ENCODE measurements around the gene MAEA.
"Not testable (repeated sequence)": the region's sequence is repeated elsewhere in the genome, so short reads cannot be mapped to it uniquely, and the experiment has no call there.

Gene MAEA

DNA sequence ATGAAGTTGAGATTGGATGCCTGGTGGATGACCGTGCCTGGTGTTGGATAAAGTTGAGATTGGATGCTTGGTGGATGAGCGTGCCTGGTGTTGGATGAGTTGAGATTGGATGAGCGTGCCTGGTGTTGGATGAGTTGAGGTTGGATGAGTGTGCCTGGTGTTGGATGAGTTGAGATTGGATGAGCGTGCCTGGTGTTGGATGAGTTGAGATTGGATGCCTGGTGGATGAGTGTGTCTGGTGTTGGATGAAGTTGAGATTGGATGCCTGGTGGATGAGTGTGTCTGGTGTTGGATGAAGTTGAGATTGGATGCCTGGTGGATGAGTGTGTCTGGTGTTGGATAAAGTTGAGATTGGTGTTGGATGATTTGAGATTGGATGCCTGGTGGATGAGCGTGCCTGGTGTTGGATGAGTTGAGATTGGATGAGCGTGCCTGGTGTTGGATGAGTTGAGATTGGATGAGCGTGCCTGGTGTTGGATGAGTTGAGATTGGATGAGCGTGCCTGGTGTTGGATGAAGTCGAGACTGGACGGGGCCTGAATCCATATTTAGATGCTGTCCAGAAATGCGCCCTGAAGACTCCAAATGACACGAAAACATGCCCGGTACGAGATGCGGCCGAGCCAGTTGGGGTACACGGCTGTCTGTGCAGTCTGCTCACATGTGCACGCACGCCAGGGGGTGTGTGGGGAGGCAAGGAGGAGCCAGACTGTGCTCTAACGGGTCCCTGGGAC, 34.9 kb downstream of the MAEA start:
- not testable (repeated sequence) for DNase-seq

DNA sequence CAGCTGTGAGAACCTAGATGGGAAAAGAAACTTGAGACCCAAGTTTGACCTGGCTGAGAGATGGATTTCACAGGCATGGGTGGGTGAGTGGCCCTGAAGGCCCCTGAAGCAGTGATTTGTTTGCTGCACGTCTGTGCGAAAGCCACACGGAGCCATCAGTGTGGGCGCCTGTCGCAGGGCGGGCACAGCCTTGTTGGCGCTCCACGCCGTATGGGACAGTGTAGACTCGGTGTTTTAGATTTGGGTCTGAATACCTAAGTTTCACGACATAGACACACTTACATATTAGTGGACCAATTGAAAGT, 35.4 kb downstream of the MAEA start:
- no peak for DNase-seq

DNA sequence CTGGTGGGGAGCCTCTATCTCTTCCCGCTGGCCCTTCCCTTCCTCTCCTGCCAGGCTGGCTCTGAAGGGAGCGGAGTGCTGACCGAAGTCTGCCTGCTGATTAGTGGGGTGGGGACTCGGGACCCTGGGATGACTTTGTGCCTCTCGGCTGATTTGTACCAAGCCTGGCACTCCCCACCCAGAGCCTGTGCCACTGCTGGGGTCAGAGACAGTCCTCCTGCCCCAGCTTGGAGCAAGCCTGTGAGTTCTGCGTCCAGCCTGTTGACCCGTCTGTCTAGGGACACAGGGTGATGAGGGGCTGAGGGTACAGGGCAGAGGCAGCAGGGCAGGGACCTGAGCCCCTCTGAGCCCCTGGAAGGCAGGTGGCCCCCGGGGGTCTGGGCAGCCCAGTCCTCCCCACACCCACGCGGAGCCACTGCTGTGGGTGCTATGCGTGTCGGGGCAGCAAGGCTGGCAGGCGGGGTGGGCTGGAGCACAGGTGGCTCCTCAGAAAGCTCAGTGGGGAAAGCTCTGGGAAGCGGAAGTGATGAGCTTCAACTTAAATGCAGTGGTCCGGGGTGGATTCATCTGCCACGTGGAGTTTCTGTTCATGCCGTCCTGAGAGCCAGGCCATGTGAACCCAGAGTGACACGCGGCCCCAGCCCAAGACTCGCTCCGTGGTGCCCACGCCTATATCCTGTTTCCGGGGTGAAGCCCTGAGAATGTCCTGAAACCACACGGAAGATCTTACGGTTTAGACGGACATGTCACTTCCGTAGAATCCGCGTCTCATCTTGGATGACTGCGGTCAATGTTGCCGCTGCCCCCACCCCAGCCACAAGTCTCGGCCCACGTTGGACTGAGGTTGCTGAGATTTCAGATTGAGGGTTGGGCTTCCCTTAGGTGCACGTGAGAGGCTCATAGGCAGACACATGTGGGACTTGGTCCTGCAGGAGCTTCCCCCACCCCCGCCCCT, 36.3 kb downstream of the MAEA start:
- DNase-seq = no peak

DNA sequence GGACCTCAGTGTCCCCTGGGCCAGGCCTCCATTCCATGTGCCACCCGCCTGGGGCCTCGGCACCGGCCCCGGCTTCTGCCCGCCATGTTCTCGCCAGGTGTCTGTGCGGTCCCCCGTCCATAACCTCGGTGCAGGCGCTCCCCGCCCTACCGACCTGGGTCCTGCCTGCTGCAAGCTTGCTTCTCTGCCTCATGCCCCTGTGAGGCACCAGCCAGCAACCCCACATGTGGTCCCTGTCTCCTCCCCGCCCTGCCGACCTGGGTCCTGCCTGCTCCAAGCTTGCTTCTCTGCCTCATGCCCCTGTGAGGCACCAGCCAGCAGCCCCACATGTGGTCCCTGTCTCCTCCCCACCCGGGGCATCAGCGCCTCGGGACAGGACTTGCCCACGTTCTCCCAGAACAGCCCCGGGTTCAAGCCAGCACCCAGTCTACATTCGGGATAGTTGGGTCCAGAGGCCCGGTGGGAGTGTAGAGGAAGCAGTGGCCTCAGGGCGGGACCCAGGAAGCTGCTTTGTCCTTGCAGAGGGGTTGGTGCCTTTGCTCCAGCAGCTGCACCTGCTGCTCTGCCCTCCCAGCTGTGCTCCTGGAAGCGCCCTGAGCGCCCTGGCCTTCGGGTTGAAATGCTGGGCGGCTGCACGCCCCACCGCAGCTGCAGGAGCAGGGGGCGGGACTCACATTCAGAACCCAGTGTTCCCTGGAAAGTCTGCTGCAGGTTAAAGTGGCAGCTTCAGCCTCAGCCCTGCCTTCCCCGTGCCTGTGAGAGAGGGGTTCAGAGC, 37.2 kb downstream of the MAEA start:
- no peak for DNase-seq

DNA sequence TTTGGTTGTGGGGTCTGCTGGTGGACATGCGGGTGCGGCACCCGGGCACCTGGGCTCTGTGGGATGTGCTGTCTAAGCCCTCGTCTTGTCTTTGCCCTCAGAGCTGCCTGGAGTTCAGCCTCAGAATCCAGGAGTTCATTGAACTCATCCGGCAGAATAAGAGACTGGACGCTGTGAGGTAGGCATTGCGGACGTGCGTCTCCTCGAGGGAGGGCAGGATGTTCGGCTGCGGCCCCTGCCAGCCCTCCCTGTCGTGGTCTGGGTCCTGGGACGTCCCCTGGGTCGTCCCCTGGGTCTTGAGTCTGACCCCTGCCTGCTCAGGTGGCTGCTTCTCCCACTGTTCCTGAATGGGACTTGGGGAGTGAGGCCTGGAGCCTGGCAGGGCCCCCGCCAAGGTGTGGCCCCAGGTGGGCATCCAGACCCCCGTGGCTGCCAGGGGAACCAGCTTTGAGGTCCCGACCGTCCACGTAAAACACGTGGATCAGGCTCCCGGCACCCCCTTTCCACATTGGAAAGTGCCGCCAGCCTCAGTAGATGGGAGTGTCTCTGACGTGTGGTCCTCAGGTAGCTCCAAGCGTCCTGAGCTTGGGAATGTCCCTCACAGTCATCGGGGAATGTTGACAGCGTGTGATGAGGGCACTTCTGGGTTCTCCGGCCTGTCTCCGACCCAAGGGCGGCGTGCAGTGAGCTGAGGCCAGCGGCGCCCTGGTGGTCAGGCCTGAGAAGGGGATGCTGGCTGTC, 38.0 kb downstream of the MAEA start:
- DNase-seq = no peak

DNA sequence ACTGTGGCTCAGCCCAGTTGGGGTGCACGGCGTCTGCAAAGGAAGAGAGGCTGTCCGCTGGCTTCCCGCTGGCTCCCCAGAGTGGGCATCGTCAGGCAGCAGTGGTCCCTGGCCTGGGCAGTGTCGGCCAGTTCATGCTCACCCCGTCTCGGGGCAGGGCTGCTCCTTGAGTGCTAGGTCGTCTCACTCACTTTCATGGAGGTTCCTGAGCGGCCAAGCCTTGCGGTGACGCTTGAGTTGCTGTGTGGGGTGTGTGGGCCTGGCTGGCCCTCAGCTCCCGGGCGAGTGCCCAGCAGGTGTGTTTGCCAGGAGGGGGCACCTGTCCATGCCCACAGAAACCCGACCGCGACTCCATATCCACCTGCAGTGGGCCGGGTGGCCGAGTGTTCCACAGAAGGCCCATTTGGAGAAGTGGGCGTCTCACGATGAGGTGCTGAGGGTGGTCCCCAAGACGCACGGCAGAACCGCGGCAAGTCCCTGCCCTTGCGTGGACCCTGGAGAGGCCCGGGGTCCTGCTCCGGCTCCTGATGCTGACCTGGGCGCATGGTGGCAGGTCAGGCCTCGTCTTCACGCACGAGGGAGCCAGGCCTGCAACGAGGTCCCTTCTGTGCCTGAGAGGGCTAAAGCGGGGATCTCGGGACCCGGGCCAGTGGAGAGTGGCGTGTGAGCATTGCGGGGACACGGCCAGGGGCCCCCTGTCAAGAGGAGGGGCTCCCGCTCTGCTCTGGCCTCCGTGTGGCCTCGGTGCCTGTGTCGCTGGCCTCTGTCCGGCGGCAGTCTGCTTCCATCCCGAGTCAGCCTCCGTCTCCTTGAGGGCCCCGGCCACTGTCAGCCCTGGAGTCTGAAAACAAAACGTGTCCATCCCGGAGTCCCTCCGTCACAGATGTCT, 38.8 kb downstream of the MAEA start:
- no peak for DNase-seq

DNA sequence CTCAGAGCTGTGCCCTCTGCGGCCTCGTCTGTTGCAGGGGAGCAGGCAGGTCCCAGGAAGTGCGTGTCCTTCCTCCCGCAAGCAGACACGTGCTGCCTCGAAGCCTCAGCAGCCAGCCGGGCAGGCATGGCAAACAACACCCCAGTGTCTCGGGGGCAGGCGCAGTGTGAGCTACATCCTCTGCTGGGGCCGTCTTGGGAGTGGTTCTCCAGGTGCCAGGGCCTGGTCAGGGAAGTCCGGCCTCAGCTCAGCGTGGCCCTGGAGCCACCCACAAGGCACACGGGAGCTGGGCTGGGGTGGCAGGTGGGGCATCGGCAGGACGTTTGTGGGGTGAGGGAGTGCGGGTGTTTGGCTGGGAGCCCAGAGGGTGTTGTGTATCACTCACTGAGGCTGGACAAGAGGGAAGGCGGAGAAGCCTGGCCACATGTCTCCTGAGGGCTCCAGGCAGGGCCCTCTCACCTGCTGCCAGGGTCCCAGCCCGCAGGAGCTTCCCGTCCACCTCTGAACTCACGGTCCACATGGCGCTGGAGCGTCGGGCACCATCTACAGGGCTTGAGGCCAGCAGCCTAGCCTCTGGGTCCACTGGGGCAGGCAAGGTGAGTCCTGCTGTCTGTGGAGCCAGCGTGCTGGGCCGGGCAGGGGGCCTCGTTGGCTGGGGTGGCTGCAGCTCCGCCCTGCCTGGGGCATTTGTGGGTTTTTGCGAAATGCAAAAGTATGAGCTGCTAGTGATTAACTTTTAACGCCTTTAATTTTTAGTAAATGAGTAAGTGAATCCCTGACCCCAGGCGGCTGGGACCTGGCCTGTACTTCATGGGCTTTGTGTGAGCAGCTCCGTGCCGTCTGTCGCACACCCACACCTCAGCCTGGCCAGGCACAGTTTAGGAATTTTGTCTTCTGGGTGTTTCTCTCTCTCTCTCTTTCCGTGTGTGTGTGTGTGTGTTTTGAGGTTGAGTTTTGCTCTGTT, 40.0 kb downstream of the MAEA start:
- no peak for DNase-seq

DNA sequence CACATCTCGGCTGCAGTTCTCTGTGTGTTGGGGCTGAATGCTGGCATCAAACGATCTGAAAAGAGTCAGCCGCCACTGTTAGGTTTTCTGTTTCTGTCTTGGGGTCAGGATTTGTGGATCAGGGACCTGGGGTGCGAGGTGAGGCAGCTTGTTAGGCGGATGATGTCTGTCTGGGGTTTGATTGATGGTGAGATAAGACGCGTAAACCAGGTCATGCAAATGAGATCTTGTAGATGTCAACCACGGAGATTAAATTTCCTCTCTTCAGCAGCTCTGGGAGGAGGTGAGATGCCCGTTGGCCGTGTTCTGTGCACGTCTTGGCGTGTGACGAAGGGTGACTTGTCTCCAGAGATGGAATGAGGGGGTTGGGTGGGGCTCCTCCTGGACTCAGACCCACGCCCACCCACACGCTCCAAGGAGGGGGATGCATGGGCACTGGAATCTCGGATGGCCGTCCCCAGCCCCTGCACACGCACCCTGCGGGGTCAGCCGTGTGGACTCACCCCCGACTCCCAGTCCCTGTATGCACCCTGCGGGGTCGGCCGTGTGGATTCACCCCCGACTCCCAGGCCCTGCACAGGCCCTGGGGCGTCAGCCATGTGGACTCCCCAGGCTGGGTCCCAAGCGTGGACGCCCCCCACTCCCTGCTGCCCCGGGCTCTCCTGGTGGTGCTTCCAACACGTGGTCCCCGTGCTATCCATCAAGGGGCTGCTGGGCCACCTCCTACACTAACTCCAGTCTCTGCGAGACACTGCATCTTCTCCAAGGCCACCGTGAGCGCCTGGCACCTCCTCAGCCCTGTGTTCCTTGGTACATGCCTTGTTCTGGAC, 41.3 kb downstream of the MAEA start:
- no peak for DNase-seq

DNA sequence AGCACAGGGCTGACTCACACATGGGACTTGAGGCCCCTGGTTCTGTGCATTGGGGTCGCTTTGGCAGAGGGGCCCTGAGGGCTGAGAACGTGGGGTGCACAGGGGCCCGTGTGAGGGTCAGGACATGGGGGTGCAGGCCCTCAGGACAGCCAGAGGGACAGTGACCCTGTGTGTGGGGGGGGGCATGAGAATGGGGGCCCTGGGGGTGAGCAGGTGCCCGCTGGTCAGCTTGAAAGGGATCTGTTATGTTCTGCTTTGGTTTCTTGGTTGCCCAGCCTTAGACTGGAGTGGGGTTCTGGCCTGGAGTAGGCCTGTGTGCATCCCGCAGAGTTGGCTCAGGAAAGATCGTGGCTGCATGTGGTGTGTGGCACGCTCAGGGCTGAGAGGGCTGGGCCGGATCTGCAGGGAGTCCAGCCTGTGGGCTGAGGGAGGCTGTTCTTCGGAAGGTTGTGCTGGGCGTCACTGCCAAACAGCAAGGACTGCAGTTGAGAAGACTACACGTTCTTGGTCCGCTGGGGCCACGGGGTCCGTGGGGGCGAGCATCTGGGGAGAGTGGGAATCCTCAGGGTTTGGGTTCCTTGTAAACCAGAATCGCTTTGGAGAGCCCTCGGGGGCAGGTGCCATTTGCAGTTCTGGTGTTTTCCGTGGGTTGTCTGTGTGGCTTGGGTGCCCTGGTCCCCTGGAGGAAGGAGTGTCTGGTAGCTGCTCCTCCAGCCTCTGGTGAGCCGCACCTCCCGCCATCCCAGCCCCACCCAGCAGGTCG, 42.1 kb downstream of the MAEA start:
- DNase-seq = no peak

DNA sequence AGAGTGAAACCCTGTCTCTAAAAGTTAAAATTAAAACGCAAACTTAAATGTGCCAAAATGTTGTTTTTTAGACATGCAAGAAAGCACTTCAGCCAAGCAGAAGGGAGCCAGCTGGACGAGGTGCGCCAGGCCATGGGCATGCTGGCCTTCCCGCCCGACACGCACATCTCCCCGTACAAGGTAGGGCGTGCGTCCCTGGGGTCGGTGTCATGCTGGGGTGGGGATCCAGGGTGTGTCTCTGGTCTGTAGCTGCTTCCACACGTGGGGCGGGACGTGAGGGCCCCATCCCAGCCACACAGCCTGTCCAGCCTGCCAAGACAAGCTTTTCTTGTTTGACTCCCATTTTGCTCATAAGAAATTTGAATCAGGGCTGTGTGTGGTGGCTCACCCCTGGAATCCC, 43.0 kb downstream of the MAEA start:
- no peak for DNase-seq

DNA sequence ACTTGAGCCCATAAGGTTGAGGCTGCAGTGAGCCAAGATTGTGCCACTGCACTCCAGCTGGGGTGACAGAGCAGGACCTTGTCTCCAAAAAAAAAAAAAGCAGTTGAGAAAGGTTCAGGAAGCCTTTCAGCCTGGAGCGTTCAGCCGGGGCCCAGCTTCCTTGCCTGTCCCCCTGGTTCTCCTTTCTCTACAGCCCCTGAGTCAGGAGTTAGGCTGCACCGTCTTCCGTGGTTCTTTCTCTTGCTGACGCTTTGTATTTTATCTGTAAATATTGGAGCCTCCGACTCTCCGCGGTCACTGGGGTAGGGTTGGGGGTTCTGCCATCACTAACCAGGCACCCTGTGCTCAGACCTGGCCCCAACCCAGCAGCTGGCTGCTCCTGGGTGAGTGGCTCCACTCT, 43.6 kb downstream of the MAEA start:
- no peak for DNase-seq

DNA sequence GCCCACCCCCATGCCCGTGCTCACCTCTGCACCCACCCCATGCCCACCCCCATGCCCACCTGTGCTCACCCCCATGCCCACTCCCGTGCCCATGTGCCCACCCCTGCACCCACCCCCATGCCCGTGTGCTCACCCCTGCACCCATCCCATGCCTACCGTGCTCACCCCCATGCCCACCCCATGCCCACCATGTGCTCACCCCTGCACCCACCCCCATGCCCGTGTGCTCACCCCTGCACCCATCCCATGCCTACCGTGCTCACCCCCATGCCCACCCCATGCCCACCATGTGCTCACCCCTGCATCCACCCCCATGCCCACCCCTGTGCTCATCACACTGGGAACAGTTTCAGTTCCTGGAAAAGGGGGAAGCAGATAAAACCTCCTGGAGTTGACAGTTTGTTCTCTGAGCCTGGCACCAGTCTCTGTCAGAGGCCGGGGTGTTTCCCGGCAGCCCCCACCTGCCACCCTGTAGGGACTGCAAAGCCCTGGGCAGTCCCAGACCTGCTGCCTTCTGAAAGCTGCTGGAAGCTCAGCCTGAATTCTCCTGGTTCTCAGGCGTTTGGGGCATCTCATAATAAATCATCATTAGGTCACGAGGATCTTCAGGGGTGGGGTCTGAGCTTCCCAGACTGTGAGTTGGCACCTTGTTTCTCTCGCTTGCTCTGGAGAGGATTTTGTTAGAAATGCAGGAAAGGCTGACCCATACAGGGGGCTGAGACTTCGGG, 44.3 kb downstream of the MAEA start:
- not testable (repeated sequence) for DNase-seq

DNA sequence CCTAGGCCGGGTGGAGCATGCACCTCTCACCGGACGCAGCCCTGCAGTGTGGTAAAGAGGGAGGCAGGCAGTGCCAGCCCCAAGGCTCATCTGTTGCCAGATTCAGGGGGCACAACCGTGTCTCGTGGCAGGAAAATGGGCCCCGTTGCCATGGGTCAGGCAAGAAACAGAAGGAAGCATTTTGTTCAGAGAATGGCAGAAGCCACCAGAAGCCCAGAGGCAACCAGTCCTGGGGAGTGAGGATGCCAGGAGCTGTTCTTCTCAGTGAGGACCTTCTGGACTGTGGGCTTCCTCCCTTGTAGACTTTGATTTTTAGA, 44.8 kb downstream of the MAEA start:
- no peak for DNase-seq

DNA sequence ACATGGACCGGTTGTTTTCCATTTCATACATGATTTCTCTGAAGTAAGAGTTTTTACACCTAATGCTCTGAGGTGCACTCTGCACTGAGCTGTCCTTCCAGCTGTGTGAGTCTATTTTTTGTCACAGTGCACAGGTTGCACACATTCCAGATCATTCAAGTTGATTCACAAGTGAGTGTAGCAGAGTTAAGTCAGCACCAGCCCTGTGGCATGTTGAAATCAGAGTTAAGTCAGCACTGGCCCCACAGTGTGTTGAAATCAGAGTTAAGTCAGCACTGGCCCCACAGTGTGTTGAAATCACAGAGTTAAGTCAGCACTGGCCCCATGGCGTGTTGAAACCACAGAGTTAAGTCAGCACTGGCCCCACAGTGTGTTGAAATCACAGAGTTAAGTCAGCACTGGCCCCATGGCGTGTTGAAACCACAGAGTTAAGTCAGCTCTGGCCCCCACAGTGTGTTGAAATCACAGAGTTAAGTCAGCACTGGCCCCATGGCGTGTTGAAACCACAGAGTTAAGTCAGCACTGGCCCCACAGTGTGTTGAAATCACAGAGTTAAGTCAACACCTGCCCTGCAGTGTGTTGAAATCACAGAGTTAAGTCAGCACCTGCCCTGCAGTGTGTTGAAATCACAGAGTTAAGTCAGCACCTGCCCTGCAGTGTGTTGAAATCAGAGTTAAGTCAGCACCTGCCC, 45.6 kb downstream of the MAEA start:
- not testable (repeated sequence) for DNase-seq

DNA sequence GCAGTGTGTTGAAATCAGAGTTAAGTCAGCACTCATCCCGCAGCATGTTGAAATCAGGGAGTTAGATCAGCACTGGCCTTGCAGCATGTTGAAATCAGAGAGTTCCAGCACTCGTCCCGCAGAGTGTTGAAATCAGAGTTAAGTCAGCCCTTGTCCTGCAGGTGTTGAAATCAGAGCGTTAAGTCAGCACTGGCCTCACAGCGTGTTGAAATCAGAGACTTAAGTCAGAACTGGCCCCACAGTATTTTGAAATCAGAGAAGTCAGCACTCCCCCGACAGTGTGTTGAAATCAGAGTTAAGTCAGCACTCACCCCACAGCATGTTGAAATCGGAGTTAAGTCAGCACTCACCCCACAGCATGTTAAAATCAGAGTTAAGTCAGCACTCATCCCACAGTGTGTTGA, 46.4 kb downstream of the MAEA start:
- no peak for DNase-seq

DNA sequence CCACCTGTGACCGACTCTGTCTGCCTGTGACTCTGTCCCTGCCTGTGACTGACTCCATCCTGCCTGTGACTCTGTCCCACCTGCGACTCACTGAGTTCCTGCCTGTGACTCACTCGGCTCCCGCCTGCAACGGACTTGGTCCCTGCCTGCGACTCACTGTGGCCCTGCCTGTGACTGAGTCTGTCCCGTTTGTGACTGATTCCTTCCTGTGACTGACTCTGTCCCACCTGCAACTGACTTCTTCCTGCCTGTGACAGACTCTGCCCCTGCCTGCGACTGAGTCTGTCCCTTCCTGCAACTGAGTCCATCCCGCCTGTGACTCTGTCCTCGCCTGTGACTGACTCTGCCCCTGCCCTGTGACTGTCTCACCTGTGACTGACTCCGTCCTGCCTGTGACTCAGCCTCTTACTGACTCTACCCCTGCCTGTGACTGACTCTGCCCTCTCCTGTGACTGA, 47.7 kb downstream of the MAEA start:
- no peak for DNase-seq

DNA sequence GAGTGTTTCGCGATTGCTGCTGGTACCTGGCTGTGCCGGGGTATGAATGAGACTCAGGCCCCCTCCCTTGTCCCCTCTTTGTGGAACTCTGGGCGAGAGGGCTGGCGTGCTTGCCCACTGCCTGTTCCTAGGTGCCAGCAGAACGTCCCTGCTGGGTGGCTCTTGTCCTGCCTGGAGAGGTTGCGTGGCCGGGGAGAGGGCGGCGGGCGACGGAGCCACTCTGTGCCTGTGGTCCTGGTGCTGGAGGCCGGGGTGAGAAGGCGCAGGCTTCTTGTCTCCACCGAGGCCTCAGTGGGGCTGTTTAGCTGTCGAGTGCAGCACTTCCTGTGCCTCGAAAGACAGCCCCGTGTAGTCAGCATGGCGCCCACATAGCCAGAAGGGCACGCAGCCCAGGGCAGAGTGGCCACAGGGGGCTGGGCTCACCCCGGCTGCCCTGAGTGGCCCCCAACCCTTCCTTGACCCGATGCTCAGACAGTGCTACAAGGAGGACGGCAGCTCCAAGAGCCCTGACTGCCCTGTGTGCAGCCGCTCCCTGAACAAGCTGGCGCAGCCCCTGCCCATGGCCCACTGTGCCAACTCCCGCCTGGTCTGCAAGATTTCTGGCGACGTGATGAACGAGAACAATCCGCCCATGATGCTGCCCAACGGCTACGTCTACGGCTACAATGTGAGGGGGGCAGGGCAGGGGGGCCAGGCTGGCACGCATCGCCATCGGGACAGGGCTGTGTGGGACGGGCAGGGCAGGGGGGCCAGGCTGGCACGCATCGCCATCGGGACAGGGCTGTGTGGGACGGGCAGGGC, 48.5 kb downstream of the MAEA start:
- DNase-seq = no peak
